A549 (cell line): ENCODE measurements around the gene PRR14L.

Experiments used
- CTCF ChIP-seq: fragments of >200 bp; sonication (Bioruptor Twin); formaldehyde crosslinking; IDR thresholded peaks from 3 replicates; pipeline ENCODE4 v1.5.1; 2016
- EHMT2 ChIP-seq: fragments of 200-600 bp; sonication (generic); IDR thresholded peaks from 2 replicates; pipeline ENCODE4 v1.6.1; 2016; ENCODE audit warnings: antibody characterized with exemption, low read depth, mild to moderate bottlenecking, moderate library complexity
- ELK1 ChIP-seq: fragments of 150-350 bp; IDR thresholded peaks from 2 replicates; pipeline ENCODE4 v1.6.1; 2014; ENCODE audit warnings: low read depth, mild to moderate bottlenecking, low read length
- EP300 ChIP-seq, 2 experiments: fragments of >200 bp; sonication (Bioruptor Twin); formaldehyde crosslinking; IDR thresholded peaks; 2 replicates in 1 of 2; 3 replicates in 1 of 2; pipeline ENCODE4 v1.6.1; 2016 to 2017
- KDM1A ChIP-seq: fragments of 200-600 bp; sonication (generic); IDR thresholded peaks from 2 replicates; pipeline ENCODE4 v1.6.1; 2016; ENCODE audit warnings: low read depth, mild to moderate bottlenecking
- POLR2A ChIP-seq: IDR thresholded peaks from 2 replicates; pipeline ENCODE4 v1.6.1; 2012; ENCODE audit warnings: mild to moderate bottlenecking, low read length
- SMC3 ChIP-seq: fragments of >200 bp; sonication (Bioruptor Twin); formaldehyde crosslinking; IDR thresholded peaks from 3 replicates; pipeline ENCODE4 v1.6.1; 2018; ENCODE audit warnings: inconsistent platforms

- TF ChIP-seq SMC3 = no peak
- TF ChIP-seq EP300 (IDR thresholded peaks at IDR 0.05) = no peak
- no peak for TF ChIP-seq CTCF
- TF ChIP-seq EHMT2 = no peak
- no peak for TF ChIP-seq POLR2A
- TF ChIP-seq ELK1 = no peak
- no peak for TF ChIP-seq KDM1A
These were observed 98.3 kb downstream of the PRR14L start for GRCh38 chr22:31651664-31652063.
